WTC11 (cell line): ENCODE data around the gene SHC3. TPM values are rescaled to one million over a fixed set of nuclear protein-coding genes. Genes with fewer than 3 reads are reported as not detected.

Source experiments
- ATAC-seq: fragments of 200-7000 bp; cut with Tn5 transposase; 2 replicates; pipeline ENCODE4 v1.10.0; 2021; ENCODE audit warnings: mild to moderate bottlenecking, moderate library complexity
- CTCF ChIA-PET: fragments of 300-600 bp; sonication (Branson Sonifier 250); formaldehyde crosslinking; loops from one replicate; lab custom pipeline; 2021; ENCODE audit warnings: antibody characterized with exemption; lab: Charles Lee
- POLR2A ChIA-PET: fragments of 350-600 bp; sonication (Branson Sonifier 250); formaldehyde crosslinking; loops from one replicate; lab custom pipeline; 2021; ENCODE audit warnings: antibody characterized with exemption; lab: Charles Lee
- DNase-seq: peaks from one replicate; pipeline ENCODE4 v3.0.0; 2021; ENCODE audit warnings: low spot score
- H3K27ac Mint-ChIP-seq: 2 replicates; pipeline ENCODE4 v1.8.0; 2021; ENCODE audit warnings: mixed read lengths
- H3K27me3 Mint-ChIP-seq: 2 replicates; pipeline ENCODE4 v1.8.0; 2021; ENCODE audit warnings: low read depth, mild to moderate bottlenecking, moderate library complexity, mixed read lengths
- H3K36me3 Mint-ChIP-seq: 2 replicates; pipeline ENCODE4 v1.8.0; 2021; ENCODE audit warnings: mixed read lengths
- H3K4me1 Mint-ChIP-seq: 2 replicates; pipeline ENCODE4 v1.8.0; 2022; ENCODE audit warnings: mixed read lengths
- H3K4me3 Mint-ChIP-seq: 2 replicates; pipeline ENCODE4 v1.8.0; 2021; ENCODE audit warnings: mild to moderate bottlenecking, moderate library complexity, mixed read lengths
- H3K9me3 Mint-ChIP-seq: 2 replicates; pipeline ENCODE4 v1.8.0; 2021; ENCODE audit warnings: mixed read lengths
- AFF4 ChIP-seq: sonication (generic); formaldehyde crosslinking; IDR thresholded peaks from 2 replicates; pipeline ENCODE4 v1.8.1; 2023; ENCODE audit warnings: mild to moderate bottlenecking, missing genetic modification reagents, borderline replicate concordance
- HMGA2 ChIP-seq: fragments of 250-450 bp; sonication (Bioruptor Pico); IDR thresholded peaks from 2 replicates; pipeline ENCODE4 v1.4.0; 2021; ENCODE audit warnings: mild to moderate bottlenecking, moderate library complexity
- IRF1 ChIP-seq: sonication (generic); formaldehyde crosslinking; IDR thresholded peaks from 2 replicates; pipeline ENCODE4 v1.8.0; 2023; ENCODE audit warnings: missing genetic modification reagents
- NFYB ChIP-seq: sonication (generic); formaldehyde crosslinking; conservative IDR thresholded peaks from 2 replicates; pipeline ENCODE4 v1.8.0; 2022; ENCODE audit warnings: low read depth, missing genetic modification reagents
- NR1H2 ChIP-seq: sonication (generic); formaldehyde crosslinking; IDR thresholded peaks from 2 replicates; pipeline ENCODE4 v1.9.0; 2021; ENCODE audit warnings: mild to moderate bottlenecking, moderate library complexity, missing genetic modification reagents
- NR3C1 ChIP-seq: sonication (generic); formaldehyde crosslinking; conservative IDR thresholded peaks from 2 replicates; pipeline ENCODE4 v1.8.1; 2023; ENCODE audit warnings: low read depth, mild to moderate bottlenecking, missing genetic modification reagents
- SMAD3 ChIP-seq: sonication (generic); formaldehyde crosslinking; IDR thresholded peaks from 2 replicates; pipeline ENCODE4 v1.8.0; 2022; ENCODE audit warnings: missing genetic modification reagents, mild to moderate bottlenecking, borderline replicate concordance
- TEAD1 ChIP-seq: sonication (generic); formaldehyde crosslinking; IDR thresholded peaks from 2 replicates; pipeline ENCODE4 v1.8.0; 2022; ENCODE audit warnings: mild to moderate bottlenecking, missing genetic modification reagents
- ZMAT4 ChIP-seq: fragments of 250-450 bp; sonication (Bioruptor Pico); IDR thresholded peaks from 2 replicates; pipeline ENCODE4 v1.9.0; 2021; ENCODE audit warnings: mild to moderate bottlenecking
- total RNA-seq: library from RNA; stranded (reverse); gene quantifications from 3 replicates; pipeline ENCODE4 v1.2.3, GENCODE V29; 2021
- TF ChIP-seq, protein P1 (sequence below): fragments of 250-450 bp; sonication (Bioruptor Pico); conservative IDR thresholded peaks from 2 replicates; pipeline ENCODE4 v1.9.0; 2021; ENCODE audit warnings: mild to moderate bottlenecking
- TF ChIP-seq, protein P2 (sequence below): sonication (generic); formaldehyde crosslinking; IDR thresholded peaks from 2 replicates; pipeline ENCODE4 v1.8.0; 2022; ENCODE audit warnings: missing genetic modification reagents
- TF ChIP-seq, protein P3 (sequence below): sonication (generic); formaldehyde crosslinking; IDR thresholded peaks from 2 replicates; pipeline ENCODE4 v1.8.1; 2023; ENCODE audit warnings: mild to moderate bottlenecking, missing genetic modification reagents, moderate library complexity

The SHC3 gene
- total RNA-seq, 1 experiment from 2014 or later: 4.9 TPM

DNA sequence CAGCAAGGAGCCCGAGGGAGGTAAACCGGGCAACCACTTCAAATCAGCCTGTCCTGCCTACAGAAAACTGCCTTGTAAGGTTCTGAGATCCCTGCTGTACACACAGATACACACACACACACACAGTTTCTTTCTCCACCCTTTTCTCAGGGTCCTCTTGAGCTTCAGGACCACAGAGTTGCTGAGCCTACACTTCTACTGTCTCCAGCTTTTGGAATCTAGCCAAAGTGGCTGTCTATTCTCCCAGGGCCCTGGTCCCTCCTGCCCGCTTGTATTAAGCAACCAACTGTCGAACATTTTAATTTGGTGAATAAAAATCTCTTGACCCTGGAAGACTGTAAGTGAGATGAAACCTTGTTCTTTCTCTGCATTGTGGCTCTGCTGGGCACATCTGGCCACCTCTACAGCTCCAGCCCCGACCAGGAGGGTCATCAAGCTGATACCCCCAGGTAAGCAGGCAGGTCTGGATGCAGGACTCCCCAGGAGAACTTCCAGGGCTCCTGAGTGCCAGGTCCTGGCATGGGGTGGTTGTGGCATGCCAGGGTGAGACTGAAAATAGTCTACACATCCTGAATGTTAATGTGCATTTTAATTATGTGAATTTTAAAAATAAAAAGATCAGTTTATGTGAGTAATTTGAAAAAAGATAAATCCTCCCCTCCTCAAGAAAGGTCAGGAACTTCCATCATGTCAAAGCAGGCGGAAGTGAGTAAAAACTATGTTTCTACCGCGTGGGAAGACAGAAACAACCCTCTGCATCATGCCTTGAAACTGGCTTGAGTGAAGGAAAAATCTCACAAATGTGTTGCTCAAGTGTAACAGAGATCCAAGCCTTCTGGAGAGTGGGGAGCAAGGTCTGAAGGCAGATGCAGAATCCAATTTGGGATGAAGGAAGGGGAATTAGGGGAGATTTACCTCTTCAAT is 202.4 kb downstream of the SHC3 start (continued):
- TF ChIP-seq, protein P1, sequence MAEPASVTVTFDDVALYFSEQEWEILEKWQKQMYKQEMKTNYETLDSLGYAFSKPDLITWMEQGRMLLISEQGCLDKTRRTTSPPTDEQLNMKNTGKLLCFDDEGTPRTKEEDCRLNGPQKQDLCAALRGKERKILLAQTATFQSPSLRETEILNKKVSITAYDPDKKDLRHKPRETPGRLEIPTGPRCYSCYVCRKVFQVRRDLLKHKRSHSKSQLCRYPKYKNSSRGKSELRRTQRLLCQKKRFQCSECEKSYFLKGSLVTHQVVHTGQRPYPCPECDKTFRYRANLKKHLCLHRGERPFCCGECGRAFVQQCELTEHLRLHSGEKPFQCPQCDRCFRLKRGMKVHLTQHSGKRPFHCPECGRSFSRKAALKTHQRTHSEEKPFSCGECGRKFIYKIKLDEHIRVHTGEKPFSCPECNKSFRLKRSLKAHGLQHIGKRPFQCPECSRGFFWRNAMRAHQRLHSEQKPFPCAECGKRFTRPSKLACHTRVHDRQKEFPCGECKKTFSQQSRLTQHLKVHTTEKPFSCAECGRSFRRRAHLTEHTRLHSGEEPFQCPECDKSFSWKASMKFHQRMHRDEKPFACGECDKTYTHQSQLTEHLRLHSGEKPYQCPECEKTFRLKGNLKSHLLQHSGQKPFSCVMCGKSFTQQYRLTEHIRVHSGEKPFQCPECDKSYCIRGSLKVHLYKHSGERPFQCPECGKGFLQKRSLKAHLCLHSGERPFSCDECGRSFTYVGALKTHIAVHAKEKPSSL: no peak
- TF ChIP-seq, protein P2, sequence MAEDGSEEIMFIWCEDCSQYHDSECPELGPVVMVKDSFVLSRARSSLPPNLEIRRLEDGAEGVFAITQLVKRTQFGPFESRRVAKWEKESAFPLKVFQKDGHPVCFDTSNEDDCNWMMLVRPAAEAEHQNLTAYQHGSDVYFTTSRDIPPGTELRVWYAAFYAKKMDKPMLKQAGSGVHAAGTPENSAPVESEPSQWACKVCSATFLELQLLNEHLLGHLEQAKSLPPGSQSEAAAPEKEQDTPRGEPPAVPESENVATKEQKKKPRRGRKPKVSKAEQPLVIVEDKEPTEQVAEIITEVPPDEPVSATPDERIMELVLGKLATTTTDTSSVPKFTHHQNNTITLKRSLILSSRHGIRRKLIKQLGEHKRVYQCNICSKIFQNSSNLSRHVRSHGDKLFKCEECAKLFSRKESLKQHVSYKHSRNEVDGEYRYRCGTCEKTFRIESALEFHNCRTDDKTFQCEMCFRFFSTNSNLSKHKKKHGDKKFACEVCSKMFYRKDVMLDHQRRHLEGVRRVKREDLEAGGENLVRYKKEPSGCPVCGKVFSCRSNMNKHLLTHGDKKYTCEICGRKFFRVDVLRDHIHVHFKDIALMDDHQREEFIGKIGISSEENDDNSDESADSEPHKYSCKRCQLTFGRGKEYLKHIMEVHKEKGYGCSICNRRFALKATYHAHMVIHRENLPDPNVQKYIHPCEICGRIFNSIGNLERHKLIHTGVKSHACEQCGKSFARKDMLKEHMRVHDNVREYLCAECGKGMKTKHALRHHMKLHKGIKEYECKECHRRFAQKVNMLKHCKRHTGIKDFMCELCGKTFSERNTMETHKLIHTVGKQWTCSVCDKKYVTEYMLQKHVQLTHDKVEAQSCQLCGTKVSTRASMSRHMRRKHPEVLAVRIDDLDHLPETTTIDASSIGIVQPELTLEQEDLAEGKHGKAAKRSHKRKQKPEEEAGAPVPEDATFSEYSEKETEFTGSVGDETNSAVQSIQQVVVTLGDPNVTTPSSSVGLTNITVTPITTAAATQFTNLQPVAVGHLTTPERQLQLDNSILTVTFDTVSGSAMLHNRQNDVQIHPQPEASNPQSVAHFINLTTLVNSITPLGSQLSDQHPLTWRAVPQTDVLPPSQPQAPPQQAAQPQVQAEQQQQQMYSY (CRISPR knock-in tag): no peak
- TF ChIP-seq ZMAT4 (CRISPR knock-in tag): no peak
- TF ChIP-seq NFYB (CRISPR knock-in tag): no peak
- TF ChIP-seq, protein P3, sequence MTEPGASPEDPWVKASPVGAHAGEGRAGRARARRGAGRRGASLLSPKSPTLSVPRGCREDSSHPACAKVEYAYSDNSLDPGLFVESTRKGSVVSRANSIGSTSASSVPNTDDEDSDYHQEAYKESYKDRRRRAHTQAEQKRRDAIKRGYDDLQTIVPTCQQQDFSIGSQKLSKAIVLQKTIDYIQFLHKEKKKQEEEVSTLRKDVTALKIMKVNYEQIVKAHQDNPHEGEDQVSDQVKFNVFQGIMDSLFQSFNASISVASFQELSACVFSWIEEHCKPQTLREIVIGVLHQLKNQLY (CRISPR knock-in tag): no peak
- no peak for TF ChIP-seq HMGA2 (CRISPR knock-in tag)
- no peak for TF ChIP-seq SMAD3 (CRISPR knock-in tag)
- TF ChIP-seq IRF1: no peak
- TF ChIP-seq TEAD1 (CRISPR knock-in tag): no peak

DNA sequence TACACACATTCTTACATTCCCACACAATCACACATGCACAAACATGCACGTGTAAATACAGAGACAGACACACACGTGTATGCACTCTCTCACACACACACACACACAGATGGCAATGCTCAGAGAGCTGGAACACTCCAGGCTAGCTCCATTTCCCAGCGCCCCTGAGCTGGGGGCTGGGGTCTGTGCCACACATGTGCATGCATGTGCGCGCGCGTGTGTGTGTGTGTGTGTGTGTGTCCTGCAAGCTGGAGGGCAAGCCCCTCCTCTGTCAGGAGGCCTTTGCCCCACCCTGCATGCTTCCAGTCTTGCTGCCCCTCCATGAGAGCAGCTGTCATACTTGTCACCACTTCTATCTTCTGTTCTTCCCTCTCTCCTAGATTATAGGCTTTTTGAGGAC is 204.0 kb downstream of the SHC3 start:
- H3K9me3 Mint-ChIP-seq: peaks cover 13% of the 10 kb centered on the region
- TF ChIP-seq AFF4 (CRISPR knock-in tag): no peak
- TF ChIP-seq NR1H2 (CRISPR knock-in tag): no peak
- TF ChIP-seq SMAD3 (CRISPR knock-in tag): no peak
- TF ChIP-seq NR3C1 (CRISPR knock-in tag): no peak
- TF ChIP-seq TEAD1 (CRISPR knock-in tag): no peak
- H3K36me3 Mint-ChIP-seq: peaks cover under 1% of the 10 kb centered on the region
- CTCF ChIA-PET: no interaction called here
- POLR2A ChIA-PET: no interaction called here
- no peak overlapping the region for H3K27ac Mint-ChIP-seq
- ATAC-seq: no peak
- no peaks in the 10 kb centered on the region for H3K27me3 Mint-ChIP-seq
- no peak for DNase-seq
- no peak overlapping the region for H3K4me3 Mint-ChIP-seq
- H3K4me1 Mint-ChIP-seq: peaks cover 8% of the 10 kb centered on the region
